GM12878 (cell line): ENCODE measurements around the gene MTMR6. TPM values are rescaled to one million over a fixed set of nuclear protein-coding genes. Genes with fewer than 3 reads are reported as not detected.

Source experiments
- BCL3 ChIP-seq: IDR thresholded peaks from 2 replicates; pipeline ENCODE4 v1.6.1; 2011; ENCODE audit warnings: borderline replicate concordance, low read depth, mild to moderate bottlenecking, moderate library complexity, low read length; ENCODE audit not compliant: insufficient read depth, poor library complexity, severe bottlenecking
- ESRRA ChIP-seq: IDR thresholded peaks from 2 replicates; pipeline ENCODE4 v1.6.1; 2012; ENCODE audit warnings: mild to moderate bottlenecking, low read length, improper control_type of control experiment
- HCFC1 ChIP-seq: fragments of 150-350 bp; IDR thresholded peaks from 2 replicates; pipeline ENCODE4 v1.6.1; 2014; ENCODE audit warnings: low read length
- MTA2 ChIP-seq: fragments of 450-650 bp; IDR thresholded peaks from 2 replicates; pipeline ENCODE4 v1.6.1; 2016; ENCODE audit warnings: low read depth, mild to moderate bottlenecking, moderate library complexity
- MTA3 ChIP-seq: IDR thresholded peaks from 2 replicates; pipeline ENCODE4 v1.6.1; 2012; ENCODE audit warnings: low read length, inconsistent platforms, borderline replicate concordance
- MXI1 ChIP-seq: fragments of 150-350 bp; IDR thresholded peaks from 2 replicates; pipeline ENCODE4 v1.6.1; 2011; ENCODE audit warnings: low read depth, mild to moderate bottlenecking, inconsistent platforms, low read length, improper control_type of control experiment
- MYC ChIP-seq: IDR thresholded peaks from 2 replicates; pipeline ENCODE4 v1.6.1; 2011; ENCODE audit warnings: mild to moderate bottlenecking, low read length, moderate library complexity, inconsistent platforms; ENCODE audit not compliant: insufficient read depth, insufficient replicate concordance, insufficient read length, severe bottlenecking
- NFXL1 ChIP-seq: fragments of 450-650 bp; IDR thresholded peaks from 2 replicates; pipeline ENCODE4 v1.6.1; 2017; ENCODE audit warnings: antibody characterized with exemption, mild to moderate bottlenecking, borderline replicate concordance
- NKRF ChIP-seq: fragments of 450-650 bp; conservative IDR thresholded peaks from 2 replicates; pipeline ENCODE4 v1.6.1; 2017; ENCODE audit warnings: mild to moderate bottlenecking, moderate library complexity
- POLR2AphosphoS5 ChIP-seq: IDR thresholded peaks from 2 replicates; pipeline ENCODE4 v1.6.1; 2011; ENCODE audit warnings: mild to moderate bottlenecking, low read length, inconsistent platforms
- RB1 ChIP-seq: fragments of 450-650 bp; formaldehyde crosslinking; IDR thresholded peaks from 2 replicates; pipeline ENCODE4 v1.6.1; 2017; ENCODE audit warnings: mild to moderate bottlenecking, borderline replicate concordance
- RCOR1 ChIP-seq: conservative IDR thresholded peaks from 2 replicates; pipeline ENCODE4 v1.6.1; 2012; ENCODE audit warnings: low read depth, low read length, improper control_type of control experiment
- RUNX3 ChIP-seq: IDR thresholded peaks from 2 replicates; pipeline ENCODE4 v1.6.1; 2012; ENCODE audit warnings: low read length, inconsistent platforms
- SMARCA5 ChIP-seq: fragments of 450-650 bp; IDR thresholded peaks from 2 replicates; pipeline ENCODE4 v1.6.1; 2017; ENCODE audit warnings: mild to moderate bottlenecking
- SREBF2 ChIP-seq: IDR thresholded peaks from 2 replicates; pipeline ENCODE4 v1.6.1; 2012; ENCODE audit warnings: mild to moderate bottlenecking, low read length
- STAT3 ChIP-seq: IDR thresholded peaks from 2 replicates; pipeline ENCODE4 v1.6.1; 2011; ENCODE audit warnings: low read depth, low read length, improper control_type of control experiment
- SUZ12 ChIP-seq: fragments of 200-600 bp; sonication (generic); IDR thresholded peaks from one replicate; pipeline ENCODE4 v1.6.1; 2018; ENCODE audit warnings: antibody characterized with exemption, mild to moderate bottlenecking; ENCODE audit not compliant: unreplicated experiment
- TARDBP ChIP-seq: IDR thresholded peaks from 2 replicates; pipeline ENCODE4 v1.6.1; 2016; ENCODE audit warnings: borderline replicate concordance
- USF1 ChIP-seq: IDR thresholded peaks from 2 replicates; pipeline ENCODE4 v1.6.1; 2011; ENCODE audit warnings: borderline replicate concordance, low read depth, mild to moderate bottlenecking, moderate library complexity, mixed read lengths, low read length; ENCODE audit not compliant: insufficient read depth; ENCODE audit errors: extremely low read length
- ZBTB33 ChIP-seq: fragments of 450-650 bp; IDR thresholded peaks from 2 replicates; pipeline ENCODE4 v1.6.1; 2017; ENCODE audit warnings: mild to moderate bottlenecking
- ZZZ3 ChIP-seq: IDR thresholded peaks from 2 replicates; pipeline ENCODE4 v1.6.1; 2011; ENCODE audit warnings: low read depth; ENCODE audit not compliant: control insufficient read depth, insufficient read length
- polyA plus RNA-seq, 11 experiments: library from polyadenylated mRNA; depleted of rRNA in 4 of 11; unstranded in 6 of 11; stranded (reverse) in 5 of 11; fragments of >200 nt; fragmentation: Nextera tagmentation in 4 of 11; fragmentation: Illumina TruSeq in 1 of 11; extraction: Ambion mirVana in 4 of 11; extraction: Trizol in 1 of 11; gene quantifications; 1 replicate in 1 of 11; 2 replicates in 10 of 11; pipeline versions ENCODE4 v1.2.1 to v1.2.3, GENCODE V29; 2011 to 2016; ENCODE audit warnings: inconsistent platforms in 2 of 11, missing spikeins in 2 of 11, low read depth in 1 of 11
- total RNA-seq, 4 experiments: library from RNA; depleted of rRNA in 3 of 4; stranded (reverse); fragments of >200 nt in 3 of 4; fragmentation: Illumina TruSeq in 1 of 4; extraction: Trizol in 1 of 4; gene quantifications; 2 replicates each; pipeline versions ENCODE4 v1.2.1 to v1.2.3, GENCODE V29; 2013 to 2021

The MTMR6 gene
- total and polyA plus RNA-seq, 10 of the 15 experiments (the other 5 are each of a cell fraction or from before 2014, with no cell fraction given), result 9.8 to 24.2 (median 16.0) TPM

- no peak for TF ChIP-seq BCL3
- no peak; the same call in 1 of the 2 replicates for TF ChIP-seq TARDBP
- peak; percentile 20; the same call in 1 of the 2 replicates for TF ChIP-seq RUNX3
- TF ChIP-seq NKRF, result 0 out of 2 replicates have a peak, but pooled peaks have one; percentile 47
- no peak for TF ChIP-seq SUZ12
- TF ChIP-seq MXI1, result peak; percentile 98
- TF ChIP-seq HCFC1, result peak; percentile 51
- TF ChIP-seq ESRRA, result no peak
- peak; percentile 89 for TF ChIP-seq POLR2AphosphoS5
- no peak for TF ChIP-seq USF1
- no peak for TF ChIP-seq ZZZ3
- no peak for TF ChIP-seq STAT3
- no peak for TF ChIP-seq MTA2
- no peak for TF ChIP-seq MYC
- 0 out of 2 replicates have a peak, but pooled peaks have one; percentile 22 for TF ChIP-seq RCOR1
- no peak for TF ChIP-seq NFXL1
- no peak for TF ChIP-seq ZBTB33
- TF ChIP-seq SREBF2, result no peak
- no peak for TF ChIP-seq MTA3
- TF ChIP-seq SMARCA5, result no peak; the same call in 1 of the 2 replicates
- TF ChIP-seq RB1, result peak; percentile 91
These were observed at the start of gene MTMR6 (continued) for GRCh38 chr13:25286969-25287961.
